CD8-positive, alpha-beta memory T cell (primary cell): ENCODE results near the gene MROH2A. TPM values are rescaled to one million over a fixed set of nuclear protein-coding genes. Genes with fewer than 3 reads are reported as not detected.
"Not testable (repeated sequence)": the region's sequence is repeated elsewhere in the genome, so short reads cannot be mapped to it uniquely, and the experiment has no call there.

Experiments
- CTCF ChIA-PET: fragments of 350-600 bp; sonication (Branson Sonifier 250); formaldehyde crosslinking; loops from one replicate; lab custom pipeline; 2021; ENCODE audit warnings: antibody characterized with exemption; lab: Charles Lee
- POLR2A ChIA-PET: fragments of 350-600 bp; sonication (Branson Sonifier 250); formaldehyde crosslinking; loops from one replicate; lab custom pipeline; 2021; ENCODE audit warnings: antibody characterized with exemption; lab: Charles Lee
- DNase-seq, 5 donors: peaks; one replicate each; pipeline versions ENCODE4 v3.0.0 to v3.0.0-alpha.2; 2020 to 2022; ENCODE audit warnings: mixed read lengths in 1 of 5
- H3K27ac ChIP-seq: one replicate; pipeline ENCODE4 v1.7.0; 2013; ENCODE audit warnings: low read depth, mild to moderate bottlenecking, low read length, moderate library complexity
- H3K27me3 ChIP-seq: 2 replicates; pipeline ENCODE4 v1.7.0; 2013; ENCODE audit warnings: low read length, mild to moderate bottlenecking; ENCODE audit not compliant: insufficient read depth, poor library complexity, severe bottlenecking
- H3K36me3 ChIP-seq: 2 replicates; pipeline ENCODE4 v1.7.0; 2013; ENCODE audit warnings: mild to moderate bottlenecking, low read length, moderate library complexity; ENCODE audit not compliant: insufficient read depth
- H3K4me1 ChIP-seq: 2 replicates; pipeline ENCODE4 v1.7.0; 2013; ENCODE audit warnings: mild to moderate bottlenecking, low read length, moderate library complexity; ENCODE audit not compliant: insufficient read depth
- H3K4me3 ChIP-seq: 2 replicates; pipeline ENCODE4 v1.7.0; 2013; ENCODE audit warnings: mild to moderate bottlenecking, low read length
- H3K9me3 ChIP-seq: 2 replicates; pipeline ENCODE4 v1.7.0; 2013; ENCODE audit warnings: mild to moderate bottlenecking, low read length
- H3K27ac Mint-ChIP-seq, 8 donors: one replicate each; pipeline ENCODE4 v1.8.0; 2020 to 2021; ENCODE audit warnings: mixed read lengths in 8 of 8, mild to moderate bottlenecking in 6 of 8, inconsistent platforms in 3 of 8, moderate library complexity in 3 of 8
- H3K27me3 Mint-ChIP-seq, 2 donors: one replicate each; pipeline ENCODE4 v1.8.0; 2020 to 2021; ENCODE audit warnings: mixed read lengths in 2 of 2, mild to moderate bottlenecking in 1 of 2, moderate library complexity in 1 of 2
- H3K36me3 Mint-ChIP-seq, 3 donors: one replicate each; pipeline ENCODE4 v1.8.0; 2020 to 2021; ENCODE audit warnings: mixed read lengths in 3 of 3, inconsistent platforms in 1 of 3, mild to moderate bottlenecking in 1 of 3
- H3K4me1 Mint-ChIP-seq, 3 donors: one replicate each; pipeline ENCODE4 v1.8.0; 2020 to 2021; ENCODE audit warnings: mixed read lengths in 3 of 3, inconsistent platforms in 1 of 3, mild to moderate bottlenecking in 1 of 3
- H3K4me3 Mint-ChIP-seq, 7 donors: one replicate each; pipeline ENCODE4 v1.8.0; 2020 to 2021; ENCODE audit warnings: mixed read lengths in 7 of 7, mild to moderate bottlenecking in 6 of 7, moderate library complexity in 4 of 7, inconsistent platforms in 2 of 7
- H3K9me3 Mint-ChIP-seq, 5 donors: one replicate each; pipeline ENCODE4 v1.8.0; 2020 to 2022; ENCODE audit warnings: mixed read lengths in 5 of 5, mild to moderate bottlenecking in 3 of 5, moderate library complexity in 2 of 5, inconsistent platforms in 1 of 5
- polyA plus RNA-seq: library from polyadenylated mRNA; unstranded; fragments of 300-500 nt; fragmentation: Illumina TruSeq; gene quantifications from one replicate; pipeline ENCODE4 v1.2.3, GENCODE V29; 2021
- total RNA-seq, 2 experiments: library from RNA; stranded (reverse); gene quantifications; one replicate each; pipeline ENCODE4 v1.2.3, GENCODE V29; 2021

The MROH2A gene
- total and polyA plus RNA-seq, 3 experiments from 2014 or later, result not detected

- H3K9me3 ChIP-seq, H3K4me3 ChIP-seq, H3K27me3 ChIP-seq, H3K27ac Mint-ChIP-seq, H3K36me3 ChIP-seq, POLR2A ChIA-PET, DNase-seq, H3K4me3 Mint-ChIP-seq, H3K4me1 ChIP-seq, H3K27ac ChIP-seq: not testable (repeated sequence)
- Mint-ChIP-seq H3K27me3 (peaks cover 31 to 58% of the 10 kb centered on the region in 2 donors), H3K4me1 (peaks cover 6 to 16% (median 7%) of the 10 kb centered on the region in 3 donors), H3K36me3 (peaks cover 0 to 14% (median 2%) of the 10 kb centered on the region in 3 donors), H3K9me3 (peaks cover 17 to 23% (median 20%) of the 10 kb centered on the region in 5 donors)
- CTCF ChIA-PET, result interaction anchor here (1.8 kb wide), 1 partner anchor 14 kb away, joined by 5 read pairs; no protein-coding TSS in a partner anchor
Observed at GRCh38 chr2:233872125-233872524, 94.0 kb downstream of the MROH2A start.

GRCh38 chr2:233882353-233882752, 104.2 kb downstream of the MROH2A start:
- no peaks in the 10 kb centered on the region for H3K4me1 Mint-ChIP-seq
- DNase-seq, result no peak
- CTCF ChIA-PET, result no interaction called here

More at GRCh38 chr2:233882353-233882752, 104.2 kb downstream of the MROH2A start:
- Mint-ChIP-seq H3K4me3 (no peak overlapping the region), H3K27me3 (peaks cover 17 to 70% of the 10 kb centered on the region in 2 donors), H3K36me3 (peaks cover 0 to 15% (median 6%) of the 10 kb centered on the region in 3 donors), H3K9me3 (peaks cover 26 to 40% (median 29%) of the 10 kb centered on the region in 5 donors), H3K27ac (no peak overlapping the region)
- H3K27ac ChIP-seq, result no peak overlapping the region
- peaks cover 4% of the 10 kb centered on the region for H3K9me3 ChIP-seq
- POLR2A ChIA-PET, result no interaction called here
- H3K27me3 ChIP-seq, result no peaks in the 10 kb centered on the region
- no peak overlapping the region for H3K4me3 ChIP-seq
- no peaks in the 10 kb centered on the region for H3K4me1 ChIP-seq
- H3K36me3 ChIP-seq, result no peaks in the 10 kb centered on the region

Other genes starting within 250 kb of the MROH2A start
- 10 to 100 TPM; 13.3 to 14.8 TPM for gene USP40, start 211.5 kb upstream of the MROH2A start, total RNA-seq
- gene USP40, start 211.5 kb upstream of the MROH2A start, polyA plus RNA-seq, result 5.4 TPM
- not detected for gene UGT1A8, start 160.7 kb upstream of the MROH2A start, total RNA-seq
- not detected for gene UGT1A8, start 160.7 kb upstream of the MROH2A start, polyA plus RNA-seq
- not detected for gene UGT1A10, start 141.9 kb upstream of the MROH2A start, total RNA-seq
- not detected for gene UGT1A10, start 141.9 kb upstream of the MROH2A start, polyA plus RNA-seq
- not detected for gene UGT1A9, start 106.4 kb upstream of the MROH2A start, total RNA-seq
- not detected for gene UGT1A9, start 106.4 kb upstream of the MROH2A start, polyA plus RNA-seq
- not detected for gene UGT1A7, start 96.4 kb upstream of the MROH2A start, total RNA-seq
- gene UGT1A7, start 96.4 kb upstream of the MROH2A start, polyA plus RNA-seq, result not detected
- gene UGT1A6, start 85.4 kb upstream of the MROH2A start, total RNA-seq, result not detected
- not detected for gene UGT1A6, start 85.4 kb upstream of the MROH2A start, polyA plus RNA-seq
- not detected for gene UGT1A5, start 65.4 kb upstream of the MROH2A start, total RNA-seq
- gene UGT1A5, start 65.4 kb upstream of the MROH2A start, polyA plus RNA-seq, result not detected
- not detected for gene UGT1A4, start 59.6 kb upstream of the MROH2A start, total RNA-seq
- not detected for gene UGT1A4, start 59.6 kb upstream of the MROH2A start, polyA plus RNA-seq
- not detected for gene UGT1A3, start 49.3 kb upstream of the MROH2A start, total RNA-seq
- gene UGT1A3, start 49.3 kb upstream of the MROH2A start, polyA plus RNA-seq, result not detected
- not detected for gene UGT1A1, start 18.1 kb upstream of the MROH2A start, total RNA-seq
- gene UGT1A1, start 18.1 kb upstream of the MROH2A start, polyA plus RNA-seq, result not detected
- 10 to 100 TPM; 37.9 to 41.2 TPM for gene HJURP, start 76.2 kb downstream of the MROH2A start, total RNA-seq
- gene HJURP, start 76.2 kb downstream of the MROH2A start, polyA plus RNA-seq, result not detected
- gene TRPM8, start 139.0 kb downstream of the MROH2A start, total RNA-seq, result not detected
- gene TRPM8, start 139.0 kb downstream of the MROH2A start, polyA plus RNA-seq, result not detected